NCI-H2171 treated with DMSO at 0.1 percent for 48 hours (cell line): Measurements from ENCODE around the gene AFF1.
"Not testable (repeated sequence)": the region's sequence is repeated elsewhere in the genome, so short reads cannot be mapped to it uniquely, and the experiment has no call there.

ENCODE experiments used
- DNase-seq: peaks from one replicate; lab custom pipeline; 2025; lab: John Stamatoyannopoulos, UW

Gene AFF1

DNA sequence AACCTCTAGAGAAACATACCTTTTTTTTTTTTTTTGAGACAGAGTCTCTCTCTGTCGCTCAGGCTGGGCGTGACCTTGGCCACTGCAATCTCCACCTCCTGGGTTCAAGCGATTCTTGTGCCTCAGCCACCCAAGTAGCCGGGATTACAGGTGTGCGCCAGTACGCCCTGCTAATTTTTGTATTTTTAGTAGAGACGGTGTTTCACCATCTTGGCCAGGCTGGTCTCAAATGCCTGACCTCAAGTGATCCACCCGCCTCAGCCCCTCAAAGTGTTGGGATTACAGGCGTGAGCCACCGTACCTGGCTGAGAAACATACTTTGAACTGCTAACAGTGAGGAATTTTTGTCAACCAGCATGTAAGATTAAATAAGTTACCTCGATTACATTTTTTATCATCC, 150.9 kb downstream of the AFF1 start:
- not testable (repeated sequence) for DNase-seq

- DNase-seq = no peak
Observed at GRCh38 chr4:87086143-87086805, 151.5 kb downstream of the AFF1 start.

DNA sequence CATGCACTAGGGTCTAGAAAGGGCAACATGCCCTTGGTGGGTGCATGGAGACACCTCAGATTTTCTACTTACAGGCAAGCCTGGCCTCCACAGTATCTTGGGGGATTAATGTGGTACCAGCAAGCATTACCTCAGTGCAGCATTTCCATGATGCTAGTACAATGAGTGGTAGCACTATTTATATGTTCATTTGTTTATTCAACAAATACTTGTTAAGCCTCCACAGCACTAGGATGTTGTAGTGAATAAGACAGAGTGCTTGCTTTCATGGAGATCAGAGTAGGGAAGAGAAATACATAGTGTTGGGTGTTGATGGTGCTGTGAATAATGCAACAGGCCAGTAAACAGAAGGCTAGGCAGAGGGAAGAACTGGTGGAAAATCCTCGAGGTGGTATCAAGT, 152.2 kb downstream of the AFF1 start:
- no peak for DNase-seq

DNA sequence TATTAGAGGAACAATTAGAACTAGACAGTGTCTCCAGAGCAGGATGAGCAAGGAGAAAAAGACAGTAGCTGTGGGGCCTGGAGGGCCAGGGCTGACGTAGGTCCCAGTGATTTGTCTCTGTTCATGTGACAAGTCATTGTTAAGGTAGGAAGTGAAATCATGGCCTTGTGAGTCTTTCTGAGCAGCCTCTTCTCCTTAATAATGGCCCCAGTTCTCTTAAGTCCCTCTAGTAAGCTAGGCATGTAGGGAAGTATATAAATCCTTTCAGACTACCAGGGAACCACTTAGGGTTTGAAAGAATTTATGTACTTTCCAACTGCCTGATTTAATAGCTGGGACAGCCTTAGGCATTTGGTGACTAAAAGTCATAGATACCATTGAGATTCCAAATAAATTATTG, 152.6 kb downstream of the AFF1 start:
- no peak for DNase-seq

GRCh38 chr4:87088186-87088585, 153.4 kb downstream of the AFF1 start:
- peak; percentile 67 for DNase-seq

- DNase-seq = no peak
Observed at GRCh38 chr4:87089368-87089767, 154.6 kb downstream of the AFF1 start.

GRCh38 chr4:87090305-87090704, 155.5 kb downstream of the AFF1 start:
- DNase-seq = no peak

GRCh38 chr4:87092389-87093141, 157.8 kb downstream of the AFF1 start:
- DNase-seq = peak; percentile 80

DNA sequence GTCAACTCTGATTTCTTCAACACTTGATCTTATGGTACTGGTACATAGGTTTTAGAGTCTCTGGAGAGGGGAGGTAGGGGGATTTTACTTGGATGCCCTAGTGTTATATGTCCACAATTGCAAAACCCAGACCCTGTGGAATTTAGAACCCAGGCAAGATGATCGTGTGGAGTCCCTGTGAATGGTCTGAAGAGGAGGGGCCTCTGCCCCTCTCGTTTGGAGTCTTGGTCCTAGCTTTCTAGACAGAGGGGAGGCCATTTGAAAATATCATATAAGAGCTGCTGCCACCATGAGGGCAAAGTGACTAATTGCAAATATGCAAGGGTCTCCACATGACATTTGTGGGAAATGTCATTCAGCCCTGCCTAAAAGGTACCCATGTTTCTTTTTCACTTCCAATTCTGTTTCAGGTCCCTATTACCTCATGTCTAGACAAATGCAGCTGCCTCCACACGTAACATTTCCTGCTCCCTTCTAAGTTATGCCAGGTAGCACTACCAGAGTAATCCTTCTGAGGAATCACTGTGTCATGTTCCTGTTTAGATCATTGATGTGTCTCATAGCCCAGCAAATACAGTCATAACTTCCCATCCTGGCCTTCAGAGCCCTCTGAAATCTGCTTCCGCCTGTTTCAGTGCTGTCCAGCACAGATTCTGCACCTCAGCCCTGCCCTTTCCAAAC, 158.8 kb downstream of the AFF1 start:
- DNase-seq = peak; percentile 22

GRCh38 chr4:87097075-87097474, 162.3 kb downstream of the AFF1 start:
- DNase-seq = no peak

- DNase-seq = no peak
Observed at GRCh38 chr4:87100168-87100567, 165.4 kb downstream of the AFF1 start.

DNA sequence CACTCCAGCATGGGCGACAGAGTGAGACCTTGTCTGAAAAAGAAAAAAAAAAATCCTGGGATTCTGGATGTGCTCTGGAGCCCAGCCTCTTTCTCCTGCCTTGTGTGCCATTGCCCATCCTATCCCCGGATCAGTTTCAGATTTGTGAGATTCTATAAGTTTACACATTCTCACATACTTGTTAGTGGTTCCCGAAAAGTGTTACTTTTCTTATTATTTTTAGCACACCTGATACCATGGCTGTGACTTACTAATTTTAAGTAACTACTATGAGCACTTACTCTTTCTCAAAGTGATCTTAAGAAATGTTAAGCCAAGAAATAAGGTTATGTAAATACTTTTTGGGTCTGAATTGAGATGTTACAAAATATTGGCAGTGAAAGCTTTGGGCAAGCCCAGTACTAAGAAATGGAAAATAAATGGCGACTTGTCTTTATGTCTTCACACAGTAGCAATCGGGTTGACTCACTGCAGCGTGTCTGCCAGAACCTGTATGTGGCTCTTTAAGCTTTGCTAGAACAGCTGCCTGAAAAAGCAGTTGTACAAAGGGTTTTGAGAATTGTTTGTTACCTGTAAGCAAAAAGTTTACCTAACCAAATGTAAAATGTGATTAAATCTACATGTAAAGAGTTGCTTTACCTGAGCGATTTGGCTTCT, 166.9 kb downstream of the AFF1 start:
- no peak for DNase-seq

GRCh38 chr4:87103086-87103485, 168.3 kb downstream of the AFF1 start:
- no peak for DNase-seq

DNA sequence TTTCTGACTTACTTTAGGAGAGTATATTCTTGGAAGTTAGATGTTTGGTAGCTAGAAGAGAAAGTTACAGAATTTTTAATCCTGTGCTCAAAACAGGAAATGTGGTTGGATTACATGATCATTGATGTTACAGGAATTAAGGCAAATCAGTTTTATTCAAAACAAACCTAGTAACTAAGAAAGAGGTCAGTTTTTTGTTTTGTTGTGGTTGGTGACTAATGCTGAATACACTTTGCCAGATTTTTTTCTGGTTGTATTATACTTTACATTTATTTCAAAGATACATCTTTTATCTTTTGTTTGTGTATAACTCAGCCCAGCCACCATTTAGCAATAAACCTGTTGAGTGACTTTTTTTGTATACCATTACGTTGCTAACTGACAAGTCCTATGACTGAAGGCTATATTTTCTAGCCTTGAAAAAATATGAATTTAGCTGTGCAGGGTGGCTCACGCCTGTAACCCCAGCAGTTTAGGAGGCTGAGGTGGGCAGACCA, 168.9 kb downstream of the AFF1 start:
- no peak for DNase-seq

GRCh38 chr4:87105101-87105845, 170.5 kb downstream of the AFF1 start:
- DNase-seq = no peak

- no peak for DNase-seq
Observed at GRCh38 chr4:87108142-87108546, 173.3 kb downstream of the AFF1 start.

GRCh38 chr4:87109121-87109520, 174.3 kb downstream of the AFF1 start:
- no peak for DNase-seq

- no peak for DNase-seq
Observed at GRCh38 chr4:87109945-87110344, 175.1 kb downstream of the AFF1 start.

DNA sequence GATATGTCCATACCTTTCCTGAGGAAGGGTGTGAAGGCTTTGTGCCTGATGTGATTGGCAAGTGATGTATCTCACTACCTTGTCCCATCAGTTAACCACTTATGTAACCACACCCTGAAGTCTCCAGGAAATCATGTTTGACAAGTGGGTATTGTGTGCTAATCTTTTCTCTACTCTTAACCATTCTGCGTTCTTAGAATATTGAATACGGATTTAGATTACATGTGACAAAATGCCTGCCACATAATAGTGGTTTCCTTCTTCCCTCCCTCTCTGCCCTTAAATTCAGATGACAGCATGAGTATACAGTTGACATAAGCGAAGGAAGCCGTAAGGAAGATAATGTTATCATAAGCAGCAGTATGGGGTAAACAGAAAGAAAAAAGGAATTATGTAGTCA, 177.3 kb downstream of the AFF1 start:
- DNase-seq = no peak

GRCh38 chr4:87114245-87115062, 179.6 kb downstream of the AFF1 start:
- DNase-seq = no peak

DNA sequence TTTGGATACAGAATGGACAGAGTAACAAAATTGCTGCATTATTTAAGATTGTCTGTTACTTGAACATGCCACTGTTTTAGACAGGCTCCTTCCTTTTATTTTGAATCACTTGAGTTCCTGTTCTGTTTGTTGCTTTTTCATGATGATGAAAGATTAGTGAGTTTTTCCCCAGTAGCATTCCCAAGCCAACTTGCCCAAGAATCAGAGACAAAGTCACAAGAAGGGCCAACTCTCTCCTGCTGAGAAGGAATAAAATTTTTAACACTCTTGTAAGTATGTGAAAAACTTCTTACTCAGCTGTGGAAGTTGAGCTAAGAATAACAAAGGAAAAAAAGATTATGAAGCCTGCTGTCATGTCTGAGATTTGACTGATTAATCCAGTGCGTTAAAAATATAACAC, 181.4 kb downstream of the AFF1 start:
- DNase-seq = no peak
